ENCODE measurements around the gene MPV17L2.
"Not testable (repeated sequence)": the region's sequence is repeated elsewhere in the genome, so short reads cannot be mapped to it uniquely, and the experiment has no call there.

Gene MPV17L2

GRCh38 chr19:18193388-18194180 is 566 bp downstream of the MPV17L2 start:
- DNase-seq: no peak

- DNase-seq: no peak
Observed at GRCh38 chr19:18194181-18194530, 1.1 kb downstream of the MPV17L2 start.

- no peak for DNase-seq
Observed at GRCh38 chr19:18194554-18195238, 1.7 kb downstream of the MPV17L2 start.

- no peak for DNase-seq
Observed at GRCh38 chr19:18196511-18196845, 3.5 kb downstream of the MPV17L2 start.

GRCh38 chr19:18197306-18197705 is 4.3 kb downstream of the MPV17L2 start:
- DNase-seq: no peak

- no peak for DNase-seq
Observed at GRCh38 chr19:18197941-18198340, 4.9 kb downstream of the MPV17L2 start.

- DNase-seq: no peak
Observed at GRCh38 chr19:18198374-18198773, 5.4 kb downstream of the MPV17L2 start.

GRCh38 chr19:18202397-18202777 is 9.4 kb downstream of the MPV17L2 start:
- DNase-seq: no peak

- no peak for DNase-seq
Observed at GRCh38 chr19:18202778-18203407, 9.9 kb downstream of the MPV17L2 start.

GRCh38 chr19:18203408-18203862 is 10.4 kb downstream of the MPV17L2 start:
- DNase-seq: no peak

GRCh38 chr19:18203863-18204393 is 10.9 kb downstream of the MPV17L2 start, which contains the start of gene RAB3A:
TSS of gene RAB3A (minus strand) at chr19:18204042. CDS start at chr19:18202740, 1,302 bp downstream.
- peak; percentile 100 for DNase-seq

GRCh38 chr19:18204394-18205199 is 11.6 kb downstream of the MPV17L2 start:
- DNase-seq: no peak

GRCh38 chr19:18205200-18205892 is 12.3 kb downstream of the MPV17L2 start:
- DNase-seq: no peak

GRCh38 chr19:18206018-18206417 is 13.0 kb downstream of the MPV17L2 start:
- no peak for DNase-seq

- DNase-seq: no peak
Observed at GRCh38 chr19:18208098-18208951, 15.3 kb downstream of the MPV17L2 start.

GRCh38 chr19:18209912-18210311 is 16.9 kb downstream of the MPV17L2 start:
- DNase-seq: not testable (repeated sequence)

GRCh38 chr19:18211683-18212082 is 18.7 kb downstream of the MPV17L2 start:
- DNase-seq: no peak

GRCh38 chr19:18214779-18215433 is 21.9 kb downstream of the MPV17L2 start:
- no peak for DNase-seq

GRCh38 chr19:18216789-18217188 is 23.8 kb downstream of the MPV17L2 start:
- no peak for DNase-seq

GRCh38 chr19:18218159-18218558 is 25.1 kb downstream of the MPV17L2 start:
- no peak for DNase-seq

- no peak for DNase-seq
Observed at GRCh38 chr19:18218600-18218999, 25.6 kb downstream of the MPV17L2 start.
